ENCODE results near the gene TALDO1. TPM values are rescaled to one million over a fixed set of nuclear protein-coding genes. Genes with fewer than 3 reads are reported as not detected.

Gene TALDO1
- total and polyA plus RNA-seq, 2 experiments from 2014 or later, result 353 to 402 TPM

GRCh38 chr11:791658-792534, 44.6 kb downstream of the TALDO1 start:
- Histone ChIP-seq H3K4me2 (no peak overlapping the region), H3K27ac (ENCODE audit: low read depth) (no peak overlapping the region), H3K36me3 (ENCODE audit: insufficient read depth) (no peaks in the 10 kb centered on the region), H3K79me2 (replicated peaks; ENCODE audit: insufficient read depth) (no peaks in the 10 kb centered on the region; the same call in 1 of the 2 replicates), H3F3A (replicated peaks; ENCODE audit: low read depth) (peaks cover 10% of the 10 kb centered on the region), H4K20me1 (replicated peaks; ENCODE audit: insufficient read depth) (peaks cover 3% of the 10 kb centered on the region; the same call in 1 of the 2 replicates), H3K9me2 (ENCODE audit: insufficient read depth) (no peaks in the 10 kb centered on the region), H3K27me3 (ENCODE audit: insufficient read depth) (no peaks in the 10 kb centered on the region), H3K4me1 (ENCODE audit: insufficient read depth) (peaks cover 21% of the 10 kb centered on the region; the same call in 1 of the 2 replicates), H3K4me3 (no peak overlapping the region), H2AFZ (no peak overlapping the region)
- DNase-seq (ENCODE audit: low spot score), result no peak
- Mint-ChIP-seq H3K4me1 (peaks cover 30% of the 10 kb centered on the region), H3K27me3 (ENCODE audit: insufficient read depth, low read depth, poor library complexity) (peaks cover 15% of the 10 kb centered on the region), H3K27ac (no peak overlapping the region), H3K4me3 (no peak overlapping the region), H3K36me3 (ENCODE audit: low read depth) (peaks cover 6% of the 10 kb centered on the region; the same call in 1 of the 3 replicates), H3K9me3 (no peaks in the 10 kb centered on the region)
- TF ChIP-seq ZNF114 (CRISPR knock-in tag; IDR thresholded peaks at IDR 0.05), result no peak
- TF ChIP-seq POLR2AphosphoS5 (IDR thresholded peaks at IDR 0.05; ENCODE audit: low read depth), result no peak
- TF ChIP-seq ZNF462 (CRISPR knock-in tag; IDR thresholded peaks at IDR 0.05), result no peak
- no peak for TF ChIP-seq ZNF331 (CRISPR knock-in tag; IDR thresholded peaks at IDR 0.05; ENCODE audit: low read depth)
- no peak for TF ChIP-seq STAT1 (IDR thresholded peaks at IDR 0.05; ENCODE audit: unreplicated experiment)
- TF ChIP-seq EZH2 (IDR thresholded peaks at IDR 0.05; ENCODE audit: low read depth, unreplicated experiment), result no peak
- TF ChIP-seq NANOG (IDR thresholded peaks at IDR 0.05; ENCODE audit: borderline replicate concordance), result no peak
- no peak for TF ChIP-seq REST (IDR thresholded peaks at IDR 0.05; ENCODE audit: unreplicated experiment)
- no peak for TF ChIP-seq JUNB (IDR thresholded peaks at IDR 0.05; ENCODE audit: unreplicated experiment)
- TF ChIP-seq ETS1 (IDR thresholded peaks at IDR 0.05), result no peak
- no peak for TF ChIP-seq CTCF (conservative IDR thresholded peaks at IDR 0.05; ENCODE audit: low read depth in 2 of 2)
- no peak for TF ChIP-seq CREB1 (CRISPR knock-in tag; IDR thresholded peaks at IDR 0.05; ENCODE audit: low read depth)
- no peak for ATAC-seq
